Measurements from ENCODE around the gene PFAS. TPM values are rescaled to one million over a fixed set of nuclear protein-coding genes. Genes with fewer than 3 reads are reported as not detected.

Gene PFAS
- total and polyA plus RNA-seq, 2 of the 8 experiments (the other 6 are each of a cell fraction or from before 2014, with no cell fraction given) = 88.4 to 248 TPM

DNA sequence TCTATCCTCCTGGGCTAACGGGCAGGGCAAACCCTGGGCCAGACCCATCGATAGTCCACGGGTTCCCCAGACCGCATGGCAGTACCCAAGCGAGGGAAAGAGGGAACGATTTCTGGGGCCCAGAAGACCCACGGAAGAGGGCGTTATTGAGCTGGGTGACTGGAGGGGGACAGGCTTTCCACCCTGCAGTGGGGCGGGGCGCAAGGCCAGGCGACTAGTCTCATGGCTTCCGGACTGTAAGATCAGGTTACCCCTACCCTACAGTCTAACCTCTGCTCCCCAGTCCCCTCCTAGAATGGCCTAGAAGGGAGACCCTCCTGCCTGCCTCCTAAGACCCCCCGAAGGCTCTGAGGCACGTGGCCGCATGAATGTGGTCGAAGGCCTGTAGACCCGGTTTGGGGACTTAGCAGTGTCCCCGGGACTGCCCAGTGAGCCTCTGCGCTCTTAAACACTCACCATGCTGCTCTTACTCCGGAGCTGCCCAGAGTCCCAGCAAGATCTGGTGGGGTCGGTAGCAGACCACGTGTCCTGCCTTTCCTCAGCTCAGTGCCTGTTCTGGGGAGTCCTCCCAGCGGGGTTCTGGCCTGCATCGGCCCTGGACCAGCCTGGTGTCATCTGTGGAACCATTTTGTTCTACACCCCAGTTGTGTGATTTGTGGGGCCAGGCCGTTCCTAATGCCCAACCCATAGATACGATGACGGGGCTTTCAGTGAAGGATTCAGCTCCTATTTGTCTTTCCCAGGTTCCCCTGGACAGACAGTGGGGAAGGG lies 25.5 kb upstream of the PFAS start:
- H3K36me3 ChIP-seq (ENCODE audit: control insufficient read depth in 2 of 4, insufficient read depth in 4 of 4, low read length in 3 of 4) = peaks cover 0 to 12% (median 3%) of the 10 kb centered on the region in 4 experiments; a peak in 4 of 8 replicates
- no peaks in the 10 kb centered on the region for H3K79me2 ChIP-seq (ENCODE audit: control insufficient read depth in 1 of 2, insufficient read depth in 2 of 2, low read length in 2 of 2)
- H3K4me1 ChIP-seq (replicated peaks in 1 of 4; ENCODE audit: control insufficient read depth in 3 of 4, insufficient read depth in 4 of 4, low read length in 3 of 4) = peaks cover 0 to 15% (median 2%) of the 10 kb centered on the region in 4 experiments; a peak in 4 of 7 replicates
- no peak overlapping the region for H3K14ac ChIP-seq (ENCODE audit: insufficient read length)
- peak overlapping the region; percentile 84 for H3K27ac ChIP-seq (ENCODE audit: low read depth, low read length)
- peak overlapping the region; percentile 88; the same call in 1 of the 2 replicates for H2BK15ac ChIP-seq (ENCODE audit: low read length)
- H4K5ac ChIP-seq (ENCODE audit: insufficient read length, low read depth, low read length) = peak overlapping the region; percentile 74
- H3K79me1 ChIP-seq (ENCODE audit: low read depth, low read length) = no peaks in the 10 kb centered on the region
- H2BK120ac ChIP-seq (replicated peaks; ENCODE audit: low read depth, low read length) = peak overlapping the region; percentile 59
- peak overlapping the region; percentile 89 to 96 for H3K4me2 ChIP-seq (ENCODE audit: insufficient read depth in 1 of 2, low read depth in 2 of 2, low read length in 2 of 2)
- ChIA-PET CTCF (ENCODE audit: partially characterized antibody) (interaction anchor here (0.7 to 4.1 kb wide), 18 partner anchors 10 to 166 kb away, joined by 3 to 26 read pairs (median 3); partner anchors contain the start of gene SLC25A35), POLR2A (ENCODE audit: partially characterized antibody) (interaction anchor here (0.6 to 53.4 kb wide), 24 partner anchors 14 to 536 kb away, joined by 3 to 1521 read pairs (median 6); partner anchors contain the start of genes AURKB, BORCS6, CTC1 and KRABD2)
- H3K23ac ChIP-seq (ENCODE audit: insufficient read length) = no peak overlapping the region
- peaks cover 19% of the 10 kb centered on the region for H3K23me2 ChIP-seq (ENCODE audit: low read depth, low read length)
- H3K4ac ChIP-seq (replicated peaks; ENCODE audit: insufficient read length, low read depth, low read length) = peak overlapping the region; percentile 92
- peak overlapping the region; percentile 67 to 97 (median 88) for H3K4me3 ChIP-seq (ENCODE audit: extremely low read depth in 1 of 4, insufficient read depth in 2 of 4, low read depth in 3 of 4, low read length in 4 of 4)
- H3K18ac ChIP-seq (ENCODE audit: extremely low read depth, low read length) = peak overlapping the region; percentile 96
- H2AK5ac ChIP-seq (ENCODE audit: low read depth, low read length) = no peak overlapping the region
- no peak overlapping the region for H2BK20ac ChIP-seq (ENCODE audit: low read length)
- DNase-seq (ENCODE audit: low read depth in 1 of 2, low spot score in 2 of 2) (peak in 1 of 2 experiments; percentile 82), FAIRE-seq (no peak)
- H3K27me3 ChIP-seq (replicated peaks in 1 of 4; ENCODE audit: control insufficient read depth in 3 of 4, extremely low read depth in 1 of 4, insufficient read depth in 3 of 4, low read length in 3 of 4) = no peaks in the 10 kb centered on the region
- H3K9ac ChIP-seq (replicated peaks in 1 of 4; ENCODE audit: extremely low read depth in 1 of 4, low read depth in 3 of 4, low read length in 3 of 4) = peak overlapping the region in 3 of 4 experiments; percentile 39 to 73 (median 73); a peak in 6 of 7 replicates
- peak overlapping the region; percentile 88 for H3K56ac ChIP-seq (replicated peaks; ENCODE audit: insufficient read length, low read depth, low read length)
- H2BK12ac ChIP-seq (ENCODE audit: low read depth, low read length) = no peak overlapping the region
- H4K20me1 ChIP-seq (replicated peaks in 1 of 2; ENCODE audit: control insufficient read depth in 1 of 2, insufficient read depth in 2 of 2, low read length in 2 of 2) = peaks cover 3 to 6% of the 10 kb centered on the region in 2 experiments
- H3K9me3 ChIP-seq (ENCODE audit: insufficient read depth in 2 of 2, low read depth in 1 of 2, low read length in 1 of 2) = no peaks in the 10 kb centered on the region
- WGBS, 2 experiments (ENCODE audit: extremely low coverage in 1 of 2, insufficient coverage in 1 of 2, insufficient read length in 1 of 2, insufficient replicate concordance in 2 of 2, low coverage in 1 of 2, low lambda C conversion rate in 2 of 2, missing lambda C conversion rate in 1 of 2) = 7% methylated on average over 26 of the region's 27 CpGs; no CpG with 5 or more reads in 1 of the 2 experiments
- H2BK5ac ChIP-seq (ENCODE audit: low read depth, low read length) = peak overlapping the region; percentile 89
- peak overlapping the region; percentile 18; the same call in 1 of the 2 replicates for H2AFZ ChIP-seq (ENCODE audit: low read length)
- peak overlapping the region; percentile 48 for H4K91ac ChIP-seq (replicated peaks; ENCODE audit: insufficient read length, low read length)
- peak overlapping the region; percentile 74; the same call in 1 of the 2 replicates for H4K8ac ChIP-seq (ENCODE audit: extremely low read depth, insufficient read depth, low read length)
- TF ChIP-seq RAD21 (IDR thresholded peaks at IDR 0.05 in 1 of 2, conservative IDR thresholded peaks at IDR 0.05 in 1 of 2; ENCODE audit: low read depth in 2 of 2, low read length in 2 of 2) = peak in 1 of 2 experiments; percentile 7; a peak in 1 of 4 replicates
- TF ChIP-seq MAFK (IDR thresholded peaks at IDR 0.05; ENCODE audit: low read depth, low read length) = no peak
- TF ChIP-seq EP300 (IDR thresholded peaks at IDR 0.05; ENCODE audit: borderline replicate concordance in 1 of 2, low read depth in 2 of 2, low read length in 2 of 2) = no peak
- no peak for TF ChIP-seq HDAC6 (IDR thresholded peaks at IDR 0.05; ENCODE audit: low read depth, low read length)
- TF ChIP-seq SUZ12 (IDR thresholded peaks at IDR 0.05; ENCODE audit: low read length) = no peak
